GM12874 (cell line): ENCODE results near the gene ZNF497.

Experiments
- TF ChIP-seq, protein P1 (sequence below): IDR thresholded peaks from 2 replicates; pipeline ENCODE4 v1.5.1; 2011; ENCODE audit warnings: low read depth, mild to moderate bottlenecking, control low read depth, low read length, moderate library complexity; ENCODE audit not compliant: insufficient read depth

The ZNF497 gene

DNA sequence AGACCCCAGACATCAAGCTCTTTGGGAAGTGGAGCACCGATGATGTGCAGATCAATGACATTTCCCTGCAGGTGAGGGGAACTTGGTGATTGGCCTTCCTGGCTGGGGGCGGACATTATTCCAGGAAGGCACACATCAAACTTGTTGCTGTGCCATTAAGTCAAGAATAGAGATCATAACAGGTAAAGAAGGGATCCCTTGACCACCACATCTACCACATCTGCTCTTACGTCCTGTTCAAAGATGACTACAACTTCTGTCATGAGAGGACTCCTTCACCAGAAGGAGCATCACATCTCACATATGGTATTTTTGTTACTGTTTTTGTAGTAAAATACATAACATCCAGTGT, 25.6 kb upstream of the ZNF497 start:
- TF ChIP-seq, protein P1, sequence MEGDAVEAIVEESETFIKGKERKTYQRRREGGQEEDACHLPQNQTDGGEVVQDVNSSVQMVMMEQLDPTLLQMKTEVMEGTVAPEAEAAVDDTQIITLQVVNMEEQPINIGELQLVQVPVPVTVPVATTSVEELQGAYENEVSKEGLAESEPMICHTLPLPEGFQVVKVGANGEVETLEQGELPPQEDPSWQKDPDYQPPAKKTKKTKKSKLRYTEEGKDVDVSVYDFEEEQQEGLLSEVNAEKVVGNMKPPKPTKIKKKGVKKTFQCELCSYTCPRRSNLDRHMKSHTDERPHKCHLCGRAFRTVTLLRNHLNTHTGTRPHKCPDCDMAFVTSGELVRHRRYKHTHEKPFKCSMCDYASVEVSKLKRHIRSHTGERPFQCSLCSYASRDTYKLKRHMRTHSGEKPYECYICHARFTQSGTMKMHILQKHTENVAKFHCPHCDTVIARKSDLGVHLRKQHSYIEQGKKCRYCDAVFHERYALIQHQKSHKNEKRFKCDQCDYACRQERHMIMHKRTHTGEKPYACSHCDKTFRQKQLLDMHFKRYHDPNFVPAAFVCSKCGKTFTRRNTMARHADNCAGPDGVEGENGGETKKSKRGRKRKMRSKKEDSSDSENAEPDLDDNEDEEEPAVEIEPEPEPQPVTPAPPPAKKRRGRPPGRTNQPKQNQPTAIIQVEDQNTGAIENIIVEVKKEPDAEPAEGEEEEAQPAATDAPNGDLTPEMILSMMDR = no peak

GRCh38 chr19:58387338-58388174, 25.0 kb upstream of the ZNF497 start:
- TF ChIP-seq, protein P1 = no peak

GRCh38 chr19:58386576-58387337, 24.2 kb upstream of the ZNF497 start, which contains the start of gene RPS5:
RPS5 (plus strand) TSS chr19:58387269; CDS start chr19:58388138, 869 bp downstream.
- TF ChIP-seq, protein P1 = no peak

- TF ChIP-seq, protein P1 = no peak
Observed at GRCh38 chr19:58385891-58386575, 23.5 kb upstream of the ZNF497 start.

DNA sequence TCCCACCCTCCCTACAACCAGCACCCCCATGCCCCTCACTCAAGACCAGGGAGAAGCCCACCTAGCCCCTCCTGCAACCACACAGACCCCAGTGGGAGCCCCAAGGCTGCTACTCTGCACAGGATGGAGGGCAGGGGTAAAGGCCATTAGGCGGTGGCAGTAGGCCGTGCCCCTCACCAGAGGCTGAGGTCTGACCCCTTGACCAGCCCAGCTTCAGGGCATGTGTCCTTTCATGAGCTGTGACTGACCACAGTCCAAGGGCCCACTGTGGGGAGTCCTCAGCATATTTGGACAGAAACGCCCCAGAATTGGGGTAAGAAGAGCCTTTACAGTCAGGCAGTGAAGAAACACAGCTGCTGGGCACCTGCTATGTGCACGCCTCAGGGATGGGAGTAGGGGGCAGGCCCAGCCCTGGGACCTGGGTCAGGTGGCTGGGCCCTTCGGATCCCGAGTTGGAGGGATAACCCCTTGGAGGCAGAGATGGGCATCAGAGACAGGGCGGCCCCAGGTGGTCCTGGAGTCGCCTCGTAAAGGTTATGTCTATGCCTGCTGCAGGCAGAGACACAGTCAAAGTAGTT, 22.9 kb upstream of the ZNF497 start:
- TF ChIP-seq, protein P1 = no peak

GRCh38 chr19:58382997-58383603, 20.5 kb upstream of the ZNF497 start:
- TF ChIP-seq, protein P1 = no peak
